ENCODE data around the gene IL17B.
"Not testable (repeated sequence)": the region's sequence is repeated elsewhere in the genome, so short reads cannot be mapped to it uniquely, and the experiment has no call there.

IL17B gene

GRCh38 chr5:149399775-149400174 is 20.7 kb upstream of the IL17B start:
- DNase-seq = no peak

- not testable (repeated sequence) for DNase-seq
These were observed 19.7 kb upstream of the IL17B start for GRCh38 chr5:149398747-149399266.

DNA sequence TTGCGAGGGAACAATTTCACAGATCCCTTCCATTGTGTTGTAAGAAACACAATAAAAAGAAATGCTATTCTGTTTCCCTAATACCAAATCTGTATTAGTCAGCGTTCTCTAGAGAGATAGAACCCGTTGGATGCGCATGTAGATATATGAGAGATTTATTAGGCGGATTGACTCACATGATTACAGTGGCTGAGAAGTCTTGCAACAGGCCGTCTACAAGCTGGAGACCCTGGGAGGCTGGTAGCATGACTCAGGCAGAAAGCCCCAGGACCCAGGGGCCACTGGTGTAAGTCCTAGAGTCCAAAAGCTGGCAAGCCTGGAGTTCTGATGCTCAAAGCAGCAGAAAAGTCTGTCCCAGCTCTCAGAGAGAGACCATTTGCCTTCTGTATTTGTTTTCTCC is 18.4 kb upstream of the IL17B start:
- DNase-seq = no peak

DNA sequence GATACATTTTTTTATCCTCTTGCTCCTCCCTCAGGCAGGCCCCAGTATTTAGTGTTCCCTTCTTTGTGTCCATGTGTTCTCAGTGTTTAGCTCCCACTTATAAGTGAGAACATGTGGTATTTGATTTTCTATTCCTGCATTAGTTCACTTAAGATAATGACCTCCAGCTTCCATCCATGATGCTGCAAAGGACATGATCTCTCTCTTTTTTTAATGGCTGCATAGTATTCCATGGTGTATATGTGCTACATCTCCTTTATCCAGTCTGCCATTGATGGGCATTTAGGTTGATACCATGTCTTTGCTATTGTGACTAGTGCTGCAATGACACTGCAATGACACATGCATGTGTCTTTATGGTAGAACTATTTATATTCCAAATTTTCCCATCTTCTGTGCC is 15.9 kb upstream of the IL17B start:
- not testable (repeated sequence) for DNase-seq

- peak; percentile 28 for DNase-seq
These were observed 13.6 kb upstream of the IL17B start for GRCh38 chr5:149392718-149393117.

DNA sequence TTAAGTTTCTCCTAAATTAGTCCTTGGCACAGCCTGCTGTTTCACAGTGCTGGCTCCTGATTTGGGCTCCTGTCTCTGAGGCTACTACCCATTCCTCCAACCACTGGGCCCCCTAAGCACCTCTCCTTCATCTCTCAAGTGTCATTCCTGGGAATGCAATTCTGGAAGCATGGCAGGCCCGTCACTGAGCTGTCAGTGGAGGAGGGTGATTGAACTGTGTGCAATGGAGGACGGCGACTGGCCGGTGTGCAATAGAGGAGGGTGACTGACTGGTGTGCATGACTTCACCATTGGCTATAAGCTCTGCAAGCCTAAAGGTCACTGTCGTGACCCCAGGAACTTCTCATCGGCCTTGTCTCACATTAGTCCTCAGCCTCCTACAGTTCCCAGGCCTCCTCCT is 12.4 kb upstream of the IL17B start:
- DNase-seq = no peak

- not testable (repeated sequence) for DNase-seq
These were observed 12.0 kb upstream of the IL17B start for GRCh38 chr5:149391076-149391475.

- DNase-seq = no peak
These were observed 10.7 kb upstream of the IL17B start for GRCh38 chr5:149389552-149390495.

DNA sequence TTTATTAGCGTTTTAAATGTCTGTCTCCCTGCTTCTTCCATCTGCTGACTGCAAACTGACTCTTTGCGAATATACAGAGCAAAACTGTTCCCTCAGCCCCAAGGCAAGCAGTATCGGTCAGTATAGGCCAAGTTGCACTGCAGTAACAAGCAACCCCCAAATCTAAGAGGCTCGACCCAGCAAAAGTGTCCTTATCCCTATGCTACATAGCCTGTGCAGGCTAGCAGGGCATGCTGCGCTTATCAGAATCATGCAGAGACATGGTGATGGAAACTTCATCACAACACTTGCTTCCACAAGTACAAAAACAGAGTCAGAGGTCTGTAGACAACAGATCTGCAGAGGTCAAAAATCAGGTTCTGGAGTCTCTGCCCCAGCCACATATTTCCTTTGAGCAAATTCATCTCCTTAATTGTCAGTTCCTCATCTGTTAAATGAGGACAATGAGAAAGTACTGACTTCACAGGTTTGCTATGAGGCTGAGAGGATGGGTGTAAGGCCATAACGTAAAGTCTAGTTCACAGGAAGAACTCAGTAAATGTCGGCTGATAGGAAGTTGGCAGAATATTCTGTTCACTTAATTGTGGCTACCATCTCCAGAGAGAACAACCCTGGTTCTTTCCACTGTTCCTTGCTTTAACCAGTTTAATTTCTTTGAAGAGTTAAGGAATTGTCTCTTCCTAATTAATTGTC is 9.6 kb upstream of the IL17B start:
- no peak for DNase-seq

DNA sequence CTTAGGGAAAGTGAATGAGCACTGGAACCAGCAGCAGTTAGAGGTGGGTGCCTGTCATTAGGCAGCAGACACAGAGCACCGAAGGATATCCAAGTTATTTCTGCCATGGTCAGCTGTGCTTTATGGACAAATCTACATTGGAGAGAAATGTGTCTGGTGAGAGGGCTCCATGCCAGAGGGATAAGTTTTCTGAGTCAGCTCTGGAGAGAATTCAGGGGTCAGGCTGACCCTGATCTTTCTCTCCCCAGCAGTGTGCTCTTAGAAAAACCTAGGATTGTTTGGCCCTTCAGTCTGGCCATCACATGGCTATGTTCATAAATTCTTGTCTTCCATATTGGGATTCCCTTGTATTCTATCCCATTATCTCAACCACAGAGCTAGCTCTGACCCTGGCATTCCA is 8.9 kb upstream of the IL17B start:
- DNase-seq = no peak

DNA sequence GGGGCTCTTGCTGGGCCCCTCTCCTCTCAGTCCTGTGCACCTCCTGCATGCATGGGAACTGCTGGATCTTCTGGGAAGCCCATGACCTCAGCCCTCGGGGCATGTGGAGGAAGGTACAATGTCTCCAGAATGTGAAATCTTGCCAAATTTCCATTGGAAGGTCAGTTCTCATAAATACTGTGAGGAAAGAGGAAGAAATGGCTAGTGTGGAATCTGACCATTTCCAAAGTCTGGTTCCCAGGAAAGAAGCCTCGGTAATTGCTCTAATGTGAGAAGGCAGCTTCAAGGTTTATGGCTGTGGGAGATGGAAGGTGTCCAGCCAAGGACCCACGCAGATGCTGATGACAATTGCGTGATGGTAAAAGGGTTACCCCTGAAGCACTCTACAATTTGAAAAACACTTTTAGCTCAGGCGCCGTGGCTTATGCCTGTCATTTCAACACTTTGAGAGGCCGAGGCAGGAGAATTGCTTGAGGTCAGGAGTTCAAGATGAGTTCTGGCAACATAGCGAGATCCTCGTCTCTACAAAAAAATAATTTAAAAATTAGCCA is 8.1 kb upstream of the IL17B start:
- DNase-seq = no peak

DNA sequence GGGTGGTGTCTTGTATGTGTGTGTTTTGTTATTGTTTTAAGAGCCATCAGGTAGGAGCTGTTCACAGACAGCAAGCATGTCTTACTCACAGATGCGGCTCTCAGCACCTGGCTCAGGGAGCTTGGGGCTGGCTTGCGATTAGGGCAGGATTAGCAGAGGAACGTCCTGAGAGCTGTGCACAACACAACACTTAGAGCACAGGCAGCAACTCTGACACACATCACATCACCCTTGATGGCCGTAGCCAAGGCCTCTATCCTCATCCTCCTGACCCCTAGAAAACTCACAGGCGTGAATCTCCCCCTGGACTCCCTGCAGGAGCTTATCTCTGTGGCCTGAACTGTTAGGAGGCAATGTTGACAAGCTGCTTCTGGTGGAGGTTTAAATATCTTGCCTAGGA is 7.1 kb upstream of the IL17B start:
- no peak for DNase-seq

DNA sequence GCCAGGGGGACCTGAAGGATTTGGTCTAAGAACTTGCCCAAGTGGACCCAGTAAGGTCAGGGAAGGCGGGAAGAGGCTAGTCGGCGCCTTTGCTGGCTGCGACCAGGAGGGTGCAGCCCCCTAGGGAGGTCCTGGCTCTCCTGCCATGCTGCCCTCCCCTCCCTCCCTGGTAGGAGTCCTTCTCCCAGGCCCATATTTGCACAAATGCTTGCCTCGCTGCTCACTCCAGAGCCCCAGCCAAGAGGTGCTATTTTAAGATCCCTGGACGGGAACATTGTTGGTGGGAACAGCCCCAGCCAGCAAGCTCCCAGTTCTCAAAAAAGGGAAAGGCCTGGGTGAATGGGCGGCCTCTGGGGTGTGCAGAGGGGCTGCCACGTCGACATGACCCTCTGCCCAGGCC is 4.3 kb upstream of the IL17B start:
- no peak for DNase-seq

- no peak for DNase-seq
These were observed 3.6 kb upstream of the IL17B start for GRCh38 chr5:149382517-149383220.

DNA sequence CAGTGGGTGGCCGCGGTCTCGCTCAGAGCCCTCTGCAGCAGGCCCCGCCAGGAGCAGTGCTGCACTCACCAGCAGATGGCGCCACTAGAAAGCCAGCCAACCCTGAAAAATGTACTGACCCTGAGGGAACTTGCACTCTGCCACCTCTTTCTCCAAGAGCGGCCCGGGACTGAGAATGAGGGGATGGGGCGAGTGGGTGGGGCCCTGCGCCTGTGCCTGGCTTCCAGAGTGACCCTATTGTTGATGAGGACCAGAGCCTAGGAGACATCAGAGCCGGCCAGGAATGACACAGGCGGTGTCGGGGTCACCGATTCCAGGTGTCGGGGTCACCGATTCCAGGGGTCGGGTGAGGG is 2.9 kb upstream of the IL17B start:
- peak; percentile 78 for DNase-seq

DNA sequence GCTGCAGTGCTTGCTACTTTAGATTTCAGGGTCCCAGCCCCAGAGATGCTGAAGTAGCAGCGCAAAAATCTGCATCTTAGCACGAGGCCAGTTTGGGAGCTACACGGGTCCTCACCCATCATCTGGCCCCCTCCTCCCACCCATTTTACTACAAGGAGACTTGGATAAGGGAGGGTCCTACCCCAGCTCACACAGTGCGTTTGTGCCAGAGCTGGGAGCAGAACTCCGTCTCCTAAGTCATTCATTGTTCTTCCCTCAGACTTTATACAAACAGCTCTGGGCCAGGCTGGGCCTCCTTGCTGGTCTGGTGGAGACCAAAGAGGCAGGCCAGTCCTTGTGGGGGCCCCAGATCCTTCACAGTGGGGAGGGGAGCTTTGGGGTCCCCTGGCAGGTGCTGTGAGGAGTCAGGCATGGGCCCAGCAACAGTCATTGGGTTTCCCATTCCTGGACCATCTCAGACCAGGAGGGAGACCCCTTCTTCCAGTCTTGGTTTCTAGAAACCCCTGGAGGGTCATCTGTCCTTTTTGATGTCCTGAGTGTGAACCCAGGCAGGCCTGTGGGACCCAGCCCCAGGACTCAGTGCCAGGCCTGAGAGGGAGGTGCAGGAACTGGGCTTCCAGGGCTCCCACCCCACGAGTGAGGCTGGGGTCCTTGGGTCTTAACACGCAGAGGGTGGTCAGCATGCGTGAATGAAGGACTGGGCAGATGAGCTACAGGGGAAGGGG is 2.3 kb upstream of the IL17B start:
- no peak for DNase-seq

DNA sequence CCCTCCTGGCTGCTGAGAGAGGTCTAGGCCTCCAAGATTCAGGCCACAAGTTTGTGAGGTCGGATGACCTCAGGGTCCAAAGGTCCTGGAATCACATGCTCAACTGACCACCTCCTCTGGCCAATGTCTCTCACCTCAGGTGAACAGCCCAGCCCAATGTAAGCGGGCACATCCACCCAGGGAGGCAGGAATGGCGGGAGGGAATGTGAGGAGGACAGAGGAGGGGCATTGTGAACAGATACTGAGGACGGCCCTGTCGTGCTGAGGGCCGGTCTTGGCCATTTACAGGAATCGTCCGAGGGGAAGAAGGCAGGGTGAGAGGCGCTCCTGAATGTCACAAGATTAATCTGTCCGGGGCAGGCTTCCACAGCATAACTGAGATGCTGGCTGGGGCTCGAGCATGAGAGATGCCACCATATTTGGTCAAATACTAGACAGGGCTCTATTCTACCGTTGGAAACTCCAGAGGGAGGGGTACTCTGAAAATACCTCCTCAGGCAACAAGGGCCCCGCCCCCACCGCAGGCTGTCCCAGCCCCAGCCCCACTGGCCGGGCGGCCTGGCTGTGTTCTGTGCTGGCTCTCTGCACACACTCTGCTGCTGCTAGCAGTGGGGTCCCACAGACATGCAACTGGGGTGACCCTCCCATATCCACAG is 1.5 kb upstream of the IL17B start:
- peak; percentile 27 for DNase-seq

- DNase-seq = no peak
These were observed 804 bp upstream of the IL17B start for GRCh38 chr5:149379818-149380374.

- DNase-seq = no peak
These were observed 761 bp downstream of the IL17B start for GRCh38 chr5:149378241-149378820.

GRCh38 chr5:149376711-149377447 is 2.2 kb downstream of the IL17B start:
- DNase-seq = no peak

All from DMS53 (cell line).